KBM-7 (cell line): Measurements from ENCODE around the gene ZNF672.
"Not testable (repeated sequence)": the region's sequence is repeated elsewhere in the genome, so short reads cannot be mapped to it uniquely, and the experiment has no call there.

ENCODE experiments used
- DNase-seq: peaks from one replicate; pipeline ENCODE4 v3.0.0-alpha.2; 2015
- in situ Hi-C: fragments of 300-500 bp; cut with MboI; formaldehyde crosslinking; loops from 2 replicates; pipeline ENCODE4 v1.14.3; 2020; ENCODE audit warnings: low sequenced_read_pairs, low pct_unique_long_range_greater_than_20kb, mixed read lengths

ZNF672 gene

GRCh38 chr1:248837781-248838356 lies at the start of gene ZNF672:
Gene ZNF672 (plus strand): TSS chr1:248838224. CDS start chr1:248847275, 9,051 bp downstream.
- in situ Hi-C loops: no loop called here
- DNase-seq: peak; percentile 98

GRCh38 chr1:248788327-248788726 lies 49.7 kb upstream of the ZNF672 start:
- no peak for DNase-seq
- in situ Hi-C loops: no loop called here

GRCh38 chr1:248789337-248789736 lies 48.7 kb upstream of the ZNF672 start:
- DNase-seq, in situ Hi-C loops: not testable (repeated sequence)

- DNase-seq: no peak
- in situ Hi-C loops: no loop called here
These were observed 47.6 kb upstream of the ZNF672 start for GRCh38 chr1:248790456-248790855.

DNA sequence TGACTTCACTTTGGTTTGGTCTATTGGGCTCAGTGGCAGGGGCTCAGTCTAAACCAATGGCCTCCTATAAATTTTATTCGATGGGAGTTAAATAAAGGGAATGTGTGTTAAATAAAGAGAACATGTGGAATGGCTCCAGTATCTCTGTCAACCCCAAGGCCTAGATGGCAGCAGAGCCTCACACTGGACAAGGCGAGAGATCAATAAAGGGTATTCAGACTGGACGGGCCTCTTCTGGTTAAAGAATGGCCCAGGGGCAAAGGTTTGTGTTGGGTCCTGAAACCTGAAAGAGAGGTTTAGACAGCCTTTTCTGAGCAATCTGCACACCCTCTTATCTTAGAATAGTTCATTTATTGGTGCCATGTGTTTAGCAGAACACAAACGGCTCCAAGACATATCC lies 47.0 kb upstream of the ZNF672 start:
- in situ Hi-C loops: no loop called here
- DNase-seq: no peak

GRCh38 chr1:248792342-248792741 lies 45.7 kb upstream of the ZNF672 start:
- DNase-seq: no peak
- in situ Hi-C loops: no loop called here

DNA sequence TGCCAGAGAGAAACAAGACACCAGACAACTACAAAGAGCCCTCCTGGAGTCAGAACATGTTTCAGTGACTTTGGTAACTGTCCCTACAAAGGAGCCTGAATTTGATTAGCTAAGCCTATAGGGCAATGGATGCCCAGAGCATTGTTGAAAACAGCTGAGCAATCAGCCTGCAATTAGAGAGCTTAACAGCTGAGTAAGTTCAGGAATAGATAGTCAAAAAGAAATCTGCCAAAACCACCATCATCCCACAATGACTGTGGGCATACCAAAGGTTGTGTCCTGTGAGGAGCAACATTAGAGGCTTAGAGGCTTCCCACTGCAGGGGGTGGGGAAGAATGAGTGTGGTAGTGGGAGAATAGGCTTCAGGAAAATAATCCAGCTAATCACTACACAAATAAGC lies 44.4 kb upstream of the ZNF672 start:
- in situ Hi-C loops: no loop called here
- no peak for DNase-seq

- in situ Hi-C loops, DNase-seq: not testable (repeated sequence)
These were observed 43.4 kb upstream of the ZNF672 start for GRCh38 chr1:248794663-248795062.

- in situ Hi-C loops: no loop called here
- DNase-seq: no peak
These were observed 39.2 kb upstream of the ZNF672 start for GRCh38 chr1:248798791-248799190.

DNA sequence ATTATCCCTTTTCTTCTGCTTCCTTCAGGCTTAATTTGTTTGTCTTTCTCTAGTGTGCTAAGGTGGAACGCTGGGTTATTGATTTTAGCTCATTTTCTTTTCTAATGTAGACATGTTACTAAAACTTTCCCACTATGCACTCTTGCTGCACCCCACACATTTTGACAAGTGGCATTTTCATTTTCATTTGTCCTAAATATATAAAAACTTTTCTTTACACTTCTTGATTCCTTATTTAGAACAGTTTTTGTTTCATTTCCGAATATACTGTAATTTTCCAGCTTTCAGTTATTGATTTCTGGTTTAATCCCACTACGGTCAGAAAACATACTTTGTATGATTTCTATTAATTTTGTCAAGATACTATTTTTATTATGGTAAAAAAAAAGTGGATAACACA lies 37.6 kb upstream of the ZNF672 start:
- in situ Hi-C loops: no loop called here
- no peak for DNase-seq

- in situ Hi-C loops: no loop called here
- DNase-seq: no peak
These were observed 35.6 kb upstream of the ZNF672 start for GRCh38 chr1:248802454-248802853.

GRCh38 chr1:248803501-248803900 lies 34.5 kb upstream of the ZNF672 start:
- DNase-seq, in situ Hi-C loops: not testable (repeated sequence)

GRCh38 chr1:248804771-248805681 lies 33.0 kb upstream of the ZNF672 start:
- DNase-seq: peak; percentile 93
- in situ Hi-C loops: no loop called here

GRCh38 chr1:248805876-248806275 lies 32.1 kb upstream of the ZNF672 start:
- in situ Hi-C loops: no loop called here
- DNase-seq: peak; percentile 69

- in situ Hi-C loops: no loop called here
- DNase-seq: peak; percentile 66
These were observed 30.8 kb upstream of the ZNF672 start for GRCh38 chr1:248807067-248807737.

DNA sequence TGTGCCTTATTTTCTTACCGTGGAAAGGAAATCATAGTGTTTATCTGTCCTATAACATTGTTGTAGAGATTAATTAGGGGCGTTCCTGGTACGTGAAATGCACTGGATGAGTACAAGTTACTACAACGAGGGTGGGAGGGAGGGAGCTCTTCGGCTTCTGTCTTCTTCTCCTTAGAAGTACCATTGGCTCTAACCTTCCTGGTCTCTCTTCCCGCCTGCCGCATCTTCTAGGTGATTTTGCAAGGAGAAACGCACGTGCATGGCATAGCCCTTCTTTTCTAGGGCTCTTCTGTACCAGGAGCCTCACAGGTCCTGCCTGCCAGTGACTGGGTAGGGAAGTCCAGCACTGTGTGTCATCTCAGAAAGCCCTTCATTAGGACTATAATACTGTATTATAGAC lies 29.1 kb upstream of the ZNF672 start:
- no peak for DNase-seq
- in situ Hi-C loops: no loop called here

DNA sequence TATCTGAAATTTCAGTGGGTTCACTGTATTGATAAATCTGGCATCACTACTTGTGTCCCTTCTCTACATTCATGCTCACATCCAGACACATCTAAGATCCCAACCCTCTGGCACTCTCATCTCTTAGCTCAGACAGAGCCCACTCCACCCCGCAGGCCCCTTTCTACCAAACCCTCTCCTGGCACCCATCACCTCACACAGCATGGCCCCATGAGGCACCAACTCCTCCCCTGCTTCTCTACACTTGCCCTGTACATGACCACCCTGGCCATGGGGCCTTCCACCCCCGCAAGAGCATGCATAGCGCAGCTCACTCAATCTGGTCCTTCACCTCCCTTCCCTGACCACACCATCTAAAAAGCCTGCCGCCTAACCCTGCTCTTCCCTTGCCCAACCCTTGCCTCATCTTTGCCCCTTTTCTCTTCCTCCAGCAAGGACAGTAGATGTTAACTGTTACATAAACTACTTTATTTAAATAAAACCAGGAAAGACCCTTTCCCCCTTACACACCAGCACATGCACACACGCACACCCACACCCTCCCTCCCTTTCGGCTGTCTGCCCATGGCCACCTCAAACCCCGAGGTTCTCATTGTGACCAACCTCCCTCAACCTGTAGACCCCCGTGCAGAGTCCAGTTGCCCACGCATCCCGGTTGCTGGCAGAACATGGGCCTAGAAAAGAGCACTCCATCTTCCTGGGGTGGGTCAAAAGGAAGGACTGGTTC lies 27.9 kb upstream of the ZNF672 start:
- in situ Hi-C loops: no loop called here
- DNase-seq: no peak

DNA sequence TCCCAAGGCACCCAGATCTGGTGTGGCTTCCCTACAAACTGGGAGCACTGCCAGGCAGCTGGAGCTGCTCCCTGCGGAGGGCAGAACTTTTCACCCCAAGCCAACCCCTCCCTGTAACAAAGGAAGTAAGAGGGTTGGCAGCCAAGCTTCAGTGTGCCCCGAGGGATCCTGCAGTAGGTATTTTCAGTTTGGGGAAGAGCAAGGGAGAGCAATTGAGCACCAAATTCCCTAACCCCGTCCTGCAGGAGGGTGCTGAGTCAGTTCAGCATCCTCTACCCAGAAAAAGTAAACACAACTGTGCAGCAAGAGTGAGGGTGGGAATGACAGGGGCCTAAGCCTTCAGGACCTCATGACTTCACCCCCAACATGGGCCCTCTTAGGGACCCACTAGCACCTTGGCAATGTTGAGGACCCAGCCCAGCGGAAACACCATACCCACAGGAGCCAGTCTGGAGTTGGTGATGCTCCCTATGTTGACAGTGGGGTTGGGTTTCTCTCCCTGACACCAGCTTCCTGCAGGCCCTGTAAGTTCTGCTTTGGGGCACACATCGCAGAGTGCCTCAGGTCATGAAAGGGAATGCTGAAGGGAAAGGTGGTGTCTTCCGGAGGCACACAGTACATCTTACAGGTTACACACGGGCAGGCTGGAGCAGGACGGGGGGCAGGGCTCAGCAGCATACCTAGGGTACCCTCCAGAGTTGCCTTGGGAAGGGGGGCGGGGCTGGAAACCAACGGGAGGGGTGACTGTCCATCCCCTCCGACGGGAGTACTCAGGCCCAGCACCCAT lies 27.1 kb upstream of the ZNF672 start:
- in situ Hi-C loops: no loop called here
- DNase-seq: no peak
